Stimulated activated CD8-positive, alpha-beta memory T cell treated with anti-CD3 and anti-CD28 coated beads, Interleukin-15, amount 100 ng/mL, for 48 hours (primary cell): ENCODE measurements around the gene COPE.

Experiments used
- DNase-seq, 2 donors: peaks; one replicate each; pipeline ENCODE4 v3.0.0-alpha.2; 2020; ENCODE audit warnings: low read depth in 2 of 2

COPE gene

DNA sequence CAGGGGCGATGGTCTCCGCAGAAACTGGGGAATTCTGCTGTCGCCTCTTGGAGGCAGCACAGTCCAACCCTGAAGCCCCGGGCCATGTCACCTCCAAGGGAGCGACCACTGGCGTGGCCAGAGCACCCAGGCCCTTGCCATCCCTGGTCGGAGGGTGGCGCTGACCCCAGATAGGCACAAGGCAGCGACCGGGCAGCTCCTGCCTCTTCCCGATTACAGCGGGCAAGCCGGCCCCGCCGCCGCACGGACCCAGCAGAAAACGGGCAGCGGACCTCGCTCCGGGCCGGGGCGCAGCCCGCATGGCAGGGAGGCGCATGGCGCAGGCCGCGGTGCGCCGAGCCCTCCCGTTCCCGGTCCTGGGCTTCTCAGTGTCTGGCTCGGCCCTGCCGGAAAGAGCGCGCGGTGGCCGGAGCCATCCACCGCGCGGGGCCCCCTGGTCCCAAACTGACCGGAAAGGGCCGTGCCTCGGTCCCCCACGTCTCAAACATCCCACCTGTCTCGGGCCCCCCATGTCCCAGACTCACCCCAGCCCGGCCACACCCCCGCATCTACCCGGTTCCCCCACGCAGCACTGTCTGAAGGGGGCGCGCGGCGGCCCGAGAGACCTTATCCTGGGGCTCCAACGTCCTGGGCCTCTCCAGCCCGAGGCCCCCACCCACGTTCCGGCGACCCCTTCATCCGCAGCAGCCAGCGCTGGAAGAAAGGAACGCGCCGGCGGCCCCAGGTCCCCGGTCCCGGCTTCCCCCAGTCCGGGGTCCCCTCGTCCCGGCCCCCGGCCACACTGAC lies 24.0 kb downstream of the COPE start:
- no peak for DNase-seq

DNA sequence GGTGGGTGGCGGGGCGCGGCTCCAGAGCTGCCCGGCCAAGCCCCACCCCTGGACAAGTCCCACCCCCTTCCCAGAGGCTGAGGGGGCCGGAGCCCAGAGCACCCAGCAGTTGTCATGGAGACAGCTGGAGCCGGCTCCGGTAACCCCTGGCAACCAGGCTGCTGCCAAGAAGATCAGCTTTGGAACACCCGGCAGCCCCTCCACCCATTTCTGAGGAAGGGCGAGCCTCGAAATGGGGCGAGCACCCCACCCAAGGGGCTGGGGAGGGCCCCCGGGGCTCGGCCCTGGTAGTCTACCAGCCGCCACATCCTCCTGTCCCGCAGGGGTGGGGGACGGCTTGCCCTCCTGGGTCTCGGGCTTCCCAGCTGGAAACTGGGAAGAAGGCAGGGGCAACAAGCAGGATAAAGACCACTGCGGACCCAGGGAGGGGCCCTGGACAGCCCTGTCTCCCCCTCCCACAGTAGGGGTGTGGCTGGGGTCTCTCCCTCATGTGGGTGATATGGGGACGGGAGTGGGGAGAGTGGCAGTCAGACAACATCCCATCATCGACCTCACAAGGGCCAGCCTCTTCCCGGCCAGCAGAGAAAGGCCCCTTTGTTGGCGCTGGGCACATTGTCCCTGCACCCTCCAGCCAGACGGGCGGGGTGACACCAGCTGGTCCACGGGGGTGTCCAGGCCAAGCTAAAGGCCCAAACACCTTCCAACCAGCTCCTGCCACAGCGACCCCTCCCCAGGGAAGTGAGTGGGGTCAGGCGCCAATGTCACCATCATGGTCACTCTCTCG lies 24.7 kb downstream of the COPE start:
- no peak for DNase-seq

DNA sequence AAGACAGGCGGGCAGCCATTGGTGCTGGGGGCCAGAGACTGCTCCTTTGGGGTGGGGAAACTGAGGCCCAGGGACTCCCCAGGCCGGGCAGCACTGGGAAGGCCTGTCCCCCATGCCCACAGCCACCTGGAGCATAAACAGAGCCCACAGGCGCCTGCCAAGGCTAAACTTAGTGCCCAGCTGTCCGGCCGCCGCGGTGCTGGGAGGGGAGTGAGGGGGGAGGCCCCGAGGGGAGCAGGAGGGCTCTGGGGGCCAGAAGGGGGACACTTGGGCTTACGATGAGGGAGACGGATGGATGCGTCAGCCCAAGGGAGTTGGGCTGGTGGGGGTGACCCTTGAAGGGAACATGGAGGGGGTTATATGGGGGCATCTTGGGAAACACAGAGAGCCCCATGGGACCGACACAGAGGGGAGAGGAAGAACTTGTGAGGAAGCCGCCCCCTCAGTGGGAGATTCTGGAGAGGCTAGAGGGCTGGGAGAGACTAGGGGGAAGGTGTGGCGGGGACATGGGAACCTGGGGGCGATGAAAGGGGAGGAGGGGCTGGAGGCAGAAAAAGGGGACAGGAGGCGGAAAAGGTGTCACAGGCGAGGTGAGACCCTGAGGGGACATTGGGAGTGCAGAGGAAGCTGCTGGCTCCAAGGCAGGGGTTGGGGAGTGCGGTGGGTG lies 25.5 kb downstream of the COPE start:
- DNase-seq: no peak

DNA sequence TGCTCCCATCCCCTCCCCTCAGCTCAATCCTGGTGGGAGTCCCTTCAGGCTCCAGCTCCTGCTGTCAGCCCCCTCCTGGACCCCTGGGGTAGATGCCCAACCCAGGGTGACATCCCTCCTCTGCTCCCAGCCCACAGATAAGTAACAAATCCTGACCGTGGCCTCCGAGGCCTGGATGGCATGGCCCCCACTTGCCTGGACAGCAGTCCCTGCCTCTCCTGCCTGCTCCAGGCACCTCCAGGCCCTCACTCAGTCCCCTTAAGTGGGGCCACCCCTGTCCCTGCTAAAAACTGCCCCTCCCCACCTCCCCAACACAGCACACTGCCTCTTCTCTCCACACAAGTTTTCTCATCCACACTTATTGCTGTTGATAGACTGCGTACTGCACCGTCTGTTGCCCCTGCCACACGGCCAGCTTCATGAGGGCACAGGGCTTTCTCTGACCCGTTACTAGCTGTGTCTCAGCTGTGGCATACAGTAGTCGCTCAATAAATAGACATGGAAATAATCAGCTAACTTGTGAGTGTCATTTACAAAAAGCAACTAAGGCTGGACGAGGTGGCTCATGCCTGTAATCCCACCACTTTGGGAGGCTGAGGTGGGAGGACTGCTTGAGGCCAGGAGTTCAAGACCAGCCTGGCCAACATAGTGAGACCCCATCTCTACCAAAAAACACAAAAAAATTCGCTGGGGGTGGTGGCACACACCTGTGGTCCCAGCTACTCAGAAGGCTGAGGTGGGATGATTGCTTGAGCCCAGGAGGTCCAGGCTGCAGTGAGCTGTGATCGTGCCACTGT lies 29.0 kb downstream of the COPE start:
- DNase-seq: no peak

DNA sequence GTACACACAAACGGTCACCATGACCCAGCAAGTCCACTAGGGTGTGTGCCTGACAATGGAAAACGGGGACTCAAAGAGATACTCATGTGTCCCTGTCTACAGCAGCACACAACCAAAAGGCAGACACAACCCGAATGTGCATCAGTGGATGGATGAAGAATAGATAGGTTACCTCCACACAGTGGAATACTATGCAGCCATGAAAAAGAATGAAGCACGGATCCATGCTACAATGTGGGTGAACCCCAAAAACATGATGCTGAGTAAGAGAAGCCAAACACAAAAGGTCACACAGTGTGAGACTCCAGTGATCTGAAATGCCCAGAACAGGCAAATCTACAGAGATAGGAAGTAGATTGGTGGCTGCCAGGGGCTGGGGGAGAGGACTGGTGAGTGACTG lies 32.2 kb downstream of the COPE start:
- no peak for DNase-seq

DNA sequence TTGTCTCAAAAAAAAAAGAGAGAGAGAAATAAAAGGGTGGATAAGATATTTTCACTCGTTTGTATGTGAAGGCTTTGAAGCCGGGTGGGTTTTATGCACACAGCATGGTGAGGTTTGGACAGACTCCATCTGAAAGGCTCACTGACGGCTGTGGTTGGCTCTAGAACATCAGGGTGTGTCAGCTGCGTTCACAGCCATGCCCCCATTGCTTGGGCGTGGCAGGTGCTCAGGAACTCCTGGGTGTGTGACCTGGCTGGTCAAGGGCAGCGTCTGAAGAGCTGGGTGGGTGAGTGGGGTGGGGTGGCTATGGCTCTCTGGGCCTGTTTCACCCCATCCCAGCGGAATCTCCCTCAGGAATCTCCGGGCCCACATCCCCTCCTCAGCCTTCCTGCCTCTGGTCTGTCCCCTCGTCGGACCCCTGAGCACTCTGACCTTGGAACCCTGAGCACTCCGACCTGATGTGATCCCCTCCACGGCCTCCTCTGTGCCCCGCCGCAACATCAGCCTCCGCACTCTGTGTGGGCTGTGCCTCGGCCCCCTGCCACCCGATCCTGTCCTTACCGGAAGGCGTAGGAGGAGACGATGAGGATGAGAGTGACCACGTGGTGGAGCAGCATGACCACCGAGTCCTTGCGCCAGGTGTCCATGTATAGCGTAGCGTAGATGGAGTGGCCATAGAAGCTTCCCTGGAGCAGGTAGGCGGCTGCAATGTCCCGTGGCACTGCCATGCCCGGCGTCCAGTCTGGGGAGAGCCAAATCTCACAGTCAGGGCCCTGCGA lies 35.5 kb downstream of the COPE start:
- DNase-seq: no peak

DNA sequence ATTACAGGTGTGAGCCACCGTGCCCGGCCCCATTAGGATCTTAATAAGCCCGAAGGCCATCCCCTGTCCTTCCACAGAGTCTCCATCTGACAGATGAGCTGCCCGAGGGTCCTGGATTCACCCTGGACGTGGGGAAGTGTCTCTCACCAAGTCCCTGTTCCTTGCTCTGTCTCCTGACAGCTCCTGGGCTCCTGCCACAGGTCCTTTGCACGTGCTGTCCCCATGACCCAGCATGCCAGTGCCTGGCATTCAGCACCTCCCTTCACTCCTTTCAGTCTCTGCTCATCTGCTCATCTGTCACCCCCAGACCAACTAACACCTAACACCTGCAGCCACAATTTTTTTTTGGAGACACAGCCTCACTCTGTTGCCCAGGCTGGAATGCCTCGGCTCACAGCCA lies 37.7 kb downstream of the COPE start:
- no peak for DNase-seq

DNA sequence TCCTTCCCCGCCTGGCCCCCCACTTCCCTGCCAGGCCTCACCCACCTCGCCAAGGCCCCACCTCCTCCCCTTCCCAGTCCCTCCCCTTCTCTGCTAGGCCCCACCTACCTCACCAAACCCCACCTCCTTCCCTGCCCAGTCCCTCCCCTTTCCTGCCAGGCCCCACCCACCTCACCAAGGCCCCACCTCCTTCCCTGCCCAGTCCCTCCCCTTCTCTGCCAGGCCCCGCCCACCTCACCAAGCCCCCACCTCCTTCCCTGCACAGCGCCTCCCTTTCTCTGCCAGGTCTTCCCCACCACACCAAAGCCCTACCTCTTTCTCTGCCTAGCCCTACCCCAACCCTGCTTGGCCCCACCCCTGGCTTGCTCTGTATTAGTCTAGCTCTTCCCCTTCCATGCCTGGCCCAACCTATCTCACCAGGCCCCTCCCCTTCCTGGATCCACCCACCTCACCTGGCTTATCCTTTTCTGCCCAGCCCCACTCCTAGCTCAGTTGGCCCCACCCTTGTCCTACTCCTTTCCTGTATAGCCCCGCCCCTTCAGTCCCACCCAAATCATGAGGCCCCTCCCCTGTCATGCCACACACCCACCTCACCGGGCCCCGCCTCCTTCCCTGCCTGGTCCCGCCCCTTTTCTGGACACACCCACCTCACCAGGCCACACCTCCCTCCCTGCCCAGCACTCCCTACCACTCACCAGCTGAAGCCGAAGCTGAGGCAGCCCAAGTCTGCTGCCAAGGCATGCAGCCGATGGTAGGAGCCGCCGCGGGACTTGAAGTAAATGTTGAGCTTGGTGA lies 39.4 kb downstream of the COPE start:
- DNase-seq: peak in 1 of 2 donors; percentile 26

DNA sequence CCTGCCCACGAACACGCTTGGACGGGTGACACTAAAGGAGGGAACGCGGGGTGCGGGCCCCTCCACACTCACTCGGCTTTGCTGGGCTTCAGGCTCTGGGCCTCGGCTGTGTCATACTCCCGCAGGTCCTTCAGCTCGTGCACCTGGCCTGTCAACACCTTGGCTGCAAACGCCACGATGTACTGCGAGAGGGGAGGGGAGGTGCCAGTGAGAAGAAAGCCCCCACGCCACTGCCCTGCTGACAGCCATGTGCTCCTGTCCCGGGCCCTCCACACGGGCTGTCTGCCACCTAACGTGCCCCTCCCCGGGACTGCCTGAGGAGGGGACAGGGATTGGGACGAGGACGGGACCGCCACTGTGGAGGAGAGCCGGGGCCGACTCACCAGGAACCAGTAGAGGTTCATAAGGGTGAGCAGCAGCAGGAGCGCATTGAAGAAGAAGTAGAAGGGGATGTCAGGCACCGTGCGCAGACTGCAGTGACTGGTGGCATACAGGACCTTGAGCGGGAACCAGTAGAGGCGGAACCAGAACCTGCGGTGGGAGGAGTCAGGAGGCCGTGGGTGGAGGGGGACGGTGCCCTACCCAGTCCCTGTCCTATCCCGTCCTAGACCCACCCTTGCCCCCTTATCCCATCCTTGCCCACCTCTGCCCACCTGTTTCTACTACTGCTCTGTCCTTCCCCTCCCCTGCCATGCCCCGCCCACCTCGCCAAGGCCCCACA lies 40.2 kb downstream of the COPE start:
- no peak for DNase-seq

DNA sequence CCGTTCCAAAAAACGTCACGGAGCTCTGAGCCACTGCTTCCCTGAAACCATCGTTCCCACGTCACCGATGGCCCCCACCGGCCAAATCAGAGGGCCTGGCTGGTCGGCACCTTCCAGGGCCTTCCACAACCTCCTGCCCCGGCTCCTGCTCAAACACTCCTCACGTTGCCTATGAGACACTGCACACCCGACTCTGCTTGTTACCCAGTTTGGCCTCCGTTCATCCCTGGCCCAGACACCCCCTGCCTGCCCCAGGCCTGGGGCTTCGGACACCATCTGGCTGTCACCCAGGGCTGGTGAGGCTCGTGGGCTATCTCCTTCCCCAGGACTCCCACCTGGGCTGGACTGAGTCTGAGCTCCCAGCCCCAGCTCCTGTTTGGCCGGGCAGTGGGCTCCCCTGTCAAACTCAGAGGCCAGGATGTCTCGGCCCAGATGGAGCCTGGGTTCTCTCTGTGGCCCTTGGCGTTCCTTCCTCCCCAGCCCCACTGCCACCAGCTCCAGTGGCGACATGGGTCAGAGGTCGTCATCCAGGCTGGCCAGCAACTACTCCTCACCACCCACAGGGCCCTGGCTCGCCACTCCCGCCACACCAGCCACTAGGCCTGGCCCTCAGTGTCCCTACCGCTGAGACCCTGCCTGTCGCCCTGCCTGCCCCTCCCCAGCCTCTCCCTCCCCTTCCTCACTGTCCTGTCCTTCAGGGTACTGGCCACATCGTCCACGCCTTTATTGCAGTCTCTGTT lies 41.0 kb downstream of the COPE start:
- no peak for DNase-seq

DNA sequence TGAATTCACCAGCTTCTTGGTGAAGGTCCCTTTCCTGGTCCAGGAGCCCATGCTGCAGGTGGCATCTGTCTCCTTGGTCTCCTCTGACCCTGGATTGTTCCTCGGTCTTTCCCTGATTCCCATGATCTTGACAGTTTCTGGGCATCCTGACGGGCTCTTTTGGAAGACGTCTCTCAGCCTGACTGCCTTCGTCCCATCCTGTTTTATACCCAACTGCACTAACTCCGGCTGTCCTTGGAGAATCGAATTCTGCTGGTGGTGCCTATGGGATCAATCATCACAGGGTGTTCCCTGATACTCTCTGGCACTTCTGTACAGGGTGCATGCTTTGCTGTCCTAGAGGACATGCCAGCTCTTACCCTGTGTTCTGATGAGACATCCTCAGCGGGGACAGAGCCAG lies 42.3 kb downstream of the COPE start:
- no peak for DNase-seq

DNA sequence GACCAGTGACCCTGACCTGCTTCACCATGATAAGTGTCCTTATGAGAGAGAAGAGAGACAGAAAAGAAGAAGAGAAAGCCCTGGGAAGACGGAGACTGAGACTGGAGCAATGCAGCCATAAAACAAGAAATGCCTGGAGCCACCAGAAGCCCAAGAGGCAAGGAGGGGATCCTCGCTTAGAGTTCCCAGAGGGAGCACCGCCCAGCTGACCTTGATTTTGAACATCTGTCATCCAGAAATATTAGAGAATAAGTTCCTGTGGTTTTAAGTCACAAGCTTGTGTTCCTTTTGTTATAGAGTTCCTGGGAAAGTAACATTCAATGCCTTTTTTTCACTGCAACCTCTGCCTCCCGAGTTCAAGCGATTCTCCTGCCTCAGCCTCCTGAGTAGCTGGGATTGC lies 43.5 kb downstream of the COPE start:
- DNase-seq: no peak

DNA sequence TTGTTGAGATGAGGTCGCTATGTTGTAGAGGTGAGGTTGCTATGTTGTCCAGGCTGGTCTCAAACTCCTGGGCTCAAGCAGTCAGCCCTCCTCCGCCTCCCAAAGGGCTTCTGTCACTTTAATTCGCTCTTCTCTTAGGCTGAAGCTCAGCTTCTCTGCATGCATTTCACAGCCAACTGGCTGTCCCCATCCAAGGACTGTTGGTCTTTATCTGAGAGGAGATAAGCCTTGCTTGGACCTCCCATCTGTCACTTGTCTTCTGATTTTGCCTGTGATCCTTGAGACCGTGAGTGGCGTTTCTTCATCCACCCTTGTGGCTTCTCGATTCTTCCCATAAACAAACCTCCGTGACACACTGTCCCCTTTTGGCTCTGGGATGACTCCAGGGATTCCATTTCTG lies 47.6 kb downstream of the COPE start:
- no peak for DNase-seq

DNA sequence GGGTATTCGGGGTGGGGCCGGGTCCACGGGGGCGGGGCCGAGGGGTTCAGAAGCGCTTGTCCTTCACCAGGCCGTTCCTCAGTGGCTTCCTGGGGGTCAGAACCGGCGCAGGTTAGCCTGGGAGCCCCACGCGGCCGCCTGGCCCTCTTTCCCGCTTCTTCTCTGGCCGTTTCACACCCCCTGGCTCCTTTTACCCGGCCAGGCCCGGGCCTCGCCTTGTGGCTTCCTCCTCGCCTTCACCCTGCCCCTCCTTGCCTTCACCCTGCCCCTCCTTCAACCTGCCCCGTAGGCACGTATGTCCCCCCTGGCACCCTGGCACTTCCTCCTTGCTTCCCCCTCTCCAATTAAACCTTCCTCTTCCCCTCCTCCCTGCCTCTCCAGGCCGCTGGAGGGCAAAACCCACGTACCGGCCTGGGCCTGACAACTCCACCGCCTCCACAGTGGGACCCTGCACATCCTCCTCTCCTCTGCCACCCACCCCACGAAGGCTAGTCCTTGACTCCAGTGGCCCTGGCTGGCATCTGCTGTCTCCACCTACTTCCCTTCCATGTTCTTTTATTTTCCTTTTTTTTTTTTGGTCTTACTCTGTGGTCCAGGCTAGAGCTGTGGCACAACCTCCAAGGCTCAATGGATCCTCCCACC lies 48.5 kb downstream of the COPE start:
- DNase-seq: no peak

DNA sequence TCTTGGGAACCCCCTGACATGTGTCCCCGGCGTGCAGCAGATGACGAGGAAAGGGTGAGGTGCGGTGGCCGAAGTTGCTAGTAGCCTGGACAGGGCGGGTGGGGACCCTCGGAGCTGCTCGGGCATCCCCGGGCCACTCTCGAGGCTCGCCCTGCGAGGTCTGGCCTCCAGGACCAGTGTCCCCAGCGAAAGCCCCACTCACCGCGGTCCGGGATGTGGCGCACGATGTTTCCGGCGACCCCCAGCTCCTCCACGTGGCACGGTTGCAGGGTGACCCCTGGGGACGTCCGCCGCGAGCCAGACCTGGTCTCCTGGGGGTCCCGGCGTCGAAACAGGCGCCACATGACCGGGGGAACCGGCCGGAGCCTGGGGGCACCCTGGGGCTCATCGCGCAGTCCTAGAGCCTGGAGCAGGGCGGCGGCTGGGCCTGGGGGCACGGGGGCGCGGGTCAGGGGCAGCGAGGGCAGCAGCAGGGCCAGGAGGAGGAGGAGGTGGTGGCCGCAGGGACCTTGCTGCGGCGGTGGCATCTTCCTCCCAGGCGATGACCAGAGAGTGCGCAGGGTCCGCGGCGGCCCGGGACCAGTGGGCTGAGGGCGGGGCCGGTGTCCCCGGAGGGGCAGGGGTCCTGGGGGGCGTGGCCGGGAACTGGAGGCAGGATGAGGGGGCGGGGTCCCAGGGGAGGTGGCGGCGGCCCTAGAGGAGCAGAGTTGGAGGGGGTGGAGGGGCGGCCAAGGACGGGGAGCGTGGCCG lies 49.2 kb downstream of the COPE start:
- no peak for DNase-seq

DNA sequence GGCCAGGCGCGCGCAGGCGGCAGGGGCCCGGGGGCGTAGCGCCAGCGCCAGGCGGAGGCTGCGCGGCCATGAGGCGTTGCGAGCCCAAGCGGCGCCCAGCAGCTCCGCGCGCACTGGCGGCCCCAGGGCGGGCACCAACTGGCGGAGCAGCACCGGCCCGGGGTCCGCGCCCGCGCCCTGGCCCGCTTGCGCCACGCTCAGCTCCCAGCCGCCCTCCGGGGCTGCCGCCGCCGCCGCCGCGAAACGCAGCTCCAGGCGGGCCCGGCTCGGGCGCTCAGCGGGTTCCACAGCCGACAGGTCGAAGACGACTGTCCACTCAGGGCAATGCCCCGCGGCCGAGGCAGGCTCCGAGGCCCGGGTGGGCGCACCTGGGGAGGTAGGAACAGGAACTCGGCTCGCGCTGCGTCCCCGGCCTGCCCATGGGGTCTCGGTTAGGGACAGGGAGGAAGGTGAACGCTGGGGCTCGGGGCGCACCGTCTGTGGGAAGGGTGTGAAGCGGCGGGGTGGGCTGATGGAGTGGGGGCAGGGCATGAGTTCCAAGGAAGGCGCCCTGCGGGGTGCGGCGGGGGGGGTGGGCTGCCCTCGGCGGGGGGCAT lies 50.1 kb downstream of the COPE start:
- DNase-seq: no peak

DNA sequence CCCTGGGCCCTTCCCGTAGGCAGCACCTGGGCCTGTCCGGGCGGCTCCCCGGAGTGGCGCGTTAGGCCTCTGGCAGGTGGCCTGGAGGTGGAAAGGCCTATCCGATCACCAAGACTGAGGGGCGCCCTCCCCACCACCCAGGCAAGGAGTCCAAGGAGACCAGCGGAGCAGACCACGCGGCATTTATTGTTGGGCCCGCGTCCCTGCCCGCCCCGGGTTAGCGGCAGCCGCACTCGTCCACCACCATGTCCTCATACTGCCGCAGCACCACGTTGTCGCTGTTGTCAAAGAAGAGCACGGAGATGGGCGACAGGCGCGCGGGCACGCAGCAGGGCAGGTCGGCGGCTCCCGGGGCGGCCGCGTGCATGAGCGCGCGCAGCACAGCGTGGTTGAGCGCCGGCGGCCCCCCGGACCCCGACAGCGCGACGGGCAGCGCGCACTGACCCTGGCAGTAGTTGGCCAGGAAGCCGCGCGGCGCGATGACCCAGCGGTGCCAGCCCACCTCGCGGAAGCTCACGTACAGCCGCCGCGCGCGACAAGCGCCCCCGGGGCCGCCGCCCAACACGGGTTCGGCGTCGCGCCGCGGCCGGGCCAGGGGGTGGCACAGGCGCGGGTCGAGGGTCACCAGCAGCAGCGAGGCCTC lies 50.7 kb downstream of the COPE start:
- DNase-seq: no peak
